Measurements from ENCODE around the gene SUCLG2. TPM values are rescaled to one million over a fixed set of nuclear protein-coding genes. Genes with fewer than 3 reads are reported as not detected.

The SUCLG2 gene
- polyA plus RNA-seq, 2 of the 4 experiments (the other 2 are of a cell fraction), result 39.8 to 61.3 TPM

DNA sequence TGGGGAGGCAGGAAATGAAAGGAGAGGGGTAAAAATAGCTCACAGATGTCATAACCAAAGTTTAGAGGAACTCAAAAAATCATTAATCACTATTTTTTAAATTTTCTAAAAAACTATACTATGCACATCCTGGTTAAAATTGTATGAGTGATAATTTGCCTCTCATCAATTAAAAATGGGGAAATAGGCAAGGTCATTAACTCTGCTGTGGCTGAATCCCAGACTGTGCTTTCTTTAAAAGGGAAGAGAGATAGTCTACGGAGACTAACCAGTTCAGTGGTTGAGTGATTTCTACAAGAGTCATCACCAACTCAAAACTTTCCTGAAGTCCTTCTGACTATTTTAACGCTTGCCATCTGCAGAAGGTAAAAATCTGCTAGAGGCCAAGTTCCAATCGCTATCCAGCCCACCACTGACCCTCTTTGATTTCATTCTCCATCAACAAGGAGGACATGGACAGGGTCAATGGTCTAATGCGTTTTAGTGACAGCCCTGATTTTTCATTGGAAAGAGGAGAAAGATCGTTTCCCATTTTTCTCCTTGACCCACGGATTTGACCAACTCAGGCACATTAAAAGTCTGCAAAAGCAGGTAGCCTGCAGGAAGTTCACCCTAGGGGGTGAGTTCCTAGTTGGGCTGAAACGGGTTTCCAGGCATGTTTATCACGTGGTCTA, 850 bp downstream of the SUCLG2 start:
- peaks cover 7% of the 10 kb centered on the region; the same call in 2 of the 3 replicates for H3K9me3 ChIP-seq

DNA sequence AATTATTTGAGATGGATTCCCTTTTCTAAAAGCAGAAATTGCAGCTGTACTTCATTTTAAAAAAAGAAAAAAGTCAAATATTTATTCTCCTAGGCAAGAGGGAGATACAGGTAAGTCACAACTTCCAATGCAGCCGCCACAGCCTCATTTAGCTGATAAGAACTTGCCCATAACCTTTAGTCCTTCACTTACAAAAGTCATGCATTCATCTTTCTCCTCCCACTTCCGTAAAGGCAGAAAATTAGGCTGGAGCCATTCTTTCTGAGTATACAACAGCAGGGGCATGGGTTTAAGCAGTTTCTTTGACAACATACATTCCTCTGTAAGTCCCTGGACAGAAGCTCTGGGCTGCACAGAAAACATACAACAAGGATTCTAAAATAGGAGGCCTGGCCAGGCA, 4.3 kb downstream of the SUCLG2 start:
- no peaks in the 10 kb centered on the region for H3K9me3 ChIP-seq
- no peak for ATAC-seq
- H3K4me1 ChIP-seq, result peaks cover 76% of the 10 kb centered on the region
- ChIA-PET POLR2A (interaction anchor here (3.1 kb wide), 1 partner anchor 15 kb away, joined by 11 read pairs; no protein-coding TSS in a partner anchor), CTCF (no interaction called here)
- peak overlapping the region; percentile 79 for H3K4me2 ChIP-seq
- no peak for DNase-seq (ENCODE audit: low read depth in 1 of 2, low spot score in 1 of 2)
- TF ChIP-seq FOSB (CRISPR knock-in tag; IDR thresholded peaks at IDR 0.05), result no peak
- no peak for TF ChIP-seq MAFK (IDR thresholded peaks at IDR 0.05; ENCODE audit: partially characterized antibody)
- TF ChIP-seq MYC (IDR thresholded peaks at IDR 0.05; ENCODE audit: borderline replicate concordance, low read length), result no peak
- no peak for TF ChIP-seq CHD4 (IDR thresholded peaks at IDR 0.05; ENCODE audit: borderline replicate concordance)
- no peak for TF ChIP-seq EHMT2 (IDR thresholded peaks at IDR 0.05; ENCODE audit: low read depth)
- no peak for TF ChIP-seq JUN (IDR thresholded peaks at IDR 0.05)
- no peak for TF ChIP-seq TFCP2L1 (CRISPR knock-in tag; IDR thresholded peaks at IDR 0.05)
- TF ChIP-seq, protein P1, sequence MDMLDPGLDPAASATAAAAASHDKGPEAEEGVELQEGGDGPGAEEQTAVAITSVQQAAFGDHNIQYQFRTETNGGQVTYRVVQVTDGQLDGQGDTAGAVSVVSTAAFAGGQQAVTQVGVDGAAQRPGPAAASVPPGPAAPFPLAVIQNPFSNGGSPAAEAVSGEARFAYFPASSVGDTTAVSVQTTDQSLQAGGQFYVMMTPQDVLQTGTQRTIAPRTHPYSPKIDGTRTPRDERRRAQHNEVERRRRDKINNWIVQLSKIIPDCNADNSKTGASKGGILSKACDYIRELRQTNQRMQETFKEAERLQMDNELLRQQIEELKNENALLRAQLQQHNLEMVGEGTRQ (IDR thresholded peaks at IDR 0.05), result no peak
- no peak for TF ChIP-seq MAZ (IDR thresholded peaks at IDR 0.05; ENCODE audit: borderline replicate concordance, low read depth, low read length)
- TF ChIP-seq SREBF2 (IDR thresholded peaks at IDR 0.05), result no peak
- TF ChIP-seq RCOR1 (IDR thresholded peaks at IDR 0.05; ENCODE audit: low read depth, low read length), result no peak
- TF ChIP-seq RARB (CRISPR knock-in tag; IDR thresholded peaks at IDR 0.05), result no peak
- TF ChIP-seq, protein P2, sequence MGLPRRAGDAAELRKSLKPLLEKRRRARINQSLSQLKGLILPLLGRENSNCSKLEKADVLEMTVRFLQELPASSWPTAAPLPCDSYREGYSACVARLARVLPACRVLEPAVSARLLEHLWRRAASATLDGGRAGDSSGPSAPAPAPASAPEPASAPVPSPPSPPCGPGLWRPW (IDR thresholded peaks at IDR 0.05), result no peak
- TF ChIP-seq EP300 (IDR thresholded peaks at IDR 0.05), result no peak
- no peak for TF ChIP-seq CBX2 (IDR thresholded peaks at IDR 0.05; ENCODE audit: borderline replicate concordance, low read depth)
- no peak for TF ChIP-seq RFX5 (IDR thresholded peaks at IDR 0.05)
- TF ChIP-seq, protein P3, sequence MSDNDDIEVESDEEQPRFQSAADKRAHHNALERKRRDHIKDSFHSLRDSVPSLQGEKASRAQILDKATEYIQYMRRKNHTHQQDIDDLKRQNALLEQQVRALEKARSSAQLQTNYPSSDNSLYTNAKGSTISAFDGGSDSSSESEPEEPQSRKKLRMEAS (IDR thresholded peaks at IDR 0.05), result no peak
- TF ChIP-seq ESRRA (IDR thresholded peaks at IDR 0.05; ENCODE audit: borderline replicate concordance, low read length), result no peak
- no peak for FAIRE-seq
- WGBS (ENCODE audit: missing lambda C conversion rate), result 85% methylated on average over 2 of the region's 2 CpGs
- H3K4me3 ChIP-seq, result no peak overlapping the region
- H3K27ac ChIP-seq, result peak overlapping the region; percentile 97 to 100

More for the DNA sequence above, 850 bp downstream of the SUCLG2 start:
- H3K27ac ChIP-seq, result peak overlapping the region; percentile 97 to 100
- ChIA-PET CTCF (no interaction called here), POLR2A (interaction anchor here (1.4 kb wide), 1 partner anchor 18 kb away, joined by 5 read pairs; no protein-coding TSS in a partner anchor)
- H3K4me3 ChIP-seq, result peak overlapping the region; percentile 93
- FAIRE-seq, result no peak
- TF ChIP-seq, protein P3 (IDR thresholded peaks at IDR 0.05), result peak; percentile 59
- TF ChIP-seq SREBF2 (IDR thresholded peaks at IDR 0.05), result no peak
- H3K4me1 ChIP-seq, result peaks cover 49% of the 10 kb centered on the region
- peak; percentile 25 to 40 for ATAC-seq
- 2% methylated on average over 8 of the region's 8 CpGs for WGBS (ENCODE audit: missing lambda C conversion rate)
- no peak for DNase-seq (ENCODE audit: low read depth in 1 of 2, low spot score in 1 of 2)
- H3K4me2 ChIP-seq, result peak overlapping the region; percentile 90

DNA sequence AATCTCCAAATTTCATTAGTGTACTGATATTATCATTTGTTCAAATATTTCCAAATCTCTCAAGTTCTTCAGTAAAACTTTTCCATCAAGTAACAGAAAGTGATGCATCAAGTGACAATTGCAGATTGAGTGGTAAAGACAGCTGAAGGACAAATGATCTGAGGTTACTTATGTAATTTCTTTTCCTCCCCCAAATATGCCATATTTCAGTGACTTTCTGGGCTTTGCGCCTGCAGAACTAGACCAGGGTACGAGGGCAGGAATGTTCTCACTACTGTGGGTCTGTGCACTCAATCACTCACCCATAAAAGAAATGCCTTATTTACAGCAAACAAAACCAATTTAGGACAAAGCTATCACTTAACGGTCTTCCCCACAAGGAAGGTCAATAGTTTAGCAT, 4.7 kb downstream of the SUCLG2 start:
- FAIRE-seq (no peak), ATAC-seq (no peak), DNase-seq (ENCODE audit: low read depth in 1 of 2, low spot score in 1 of 2) (no peak)
- no peaks in the 10 kb centered on the region for H3K9me3 ChIP-seq
- 49% methylated on average over 3 of the region's 3 CpGs for WGBS (ENCODE audit: missing lambda C conversion rate)
- TF ChIP-seq BHLHE40 (IDR thresholded peaks at IDR 0.05; ENCODE audit: low read depth, low read length) (no peak), EP300 (IDR thresholded peaks at IDR 0.05) (no peak), TFCP2L1 (CRISPR knock-in tag; IDR thresholded peaks at IDR 0.05) (no peak), MYC (IDR thresholded peaks at IDR 0.05; ENCODE audit: borderline replicate concordance, low read length) (no peak)
- TF ChIP-seq, protein P4, sequence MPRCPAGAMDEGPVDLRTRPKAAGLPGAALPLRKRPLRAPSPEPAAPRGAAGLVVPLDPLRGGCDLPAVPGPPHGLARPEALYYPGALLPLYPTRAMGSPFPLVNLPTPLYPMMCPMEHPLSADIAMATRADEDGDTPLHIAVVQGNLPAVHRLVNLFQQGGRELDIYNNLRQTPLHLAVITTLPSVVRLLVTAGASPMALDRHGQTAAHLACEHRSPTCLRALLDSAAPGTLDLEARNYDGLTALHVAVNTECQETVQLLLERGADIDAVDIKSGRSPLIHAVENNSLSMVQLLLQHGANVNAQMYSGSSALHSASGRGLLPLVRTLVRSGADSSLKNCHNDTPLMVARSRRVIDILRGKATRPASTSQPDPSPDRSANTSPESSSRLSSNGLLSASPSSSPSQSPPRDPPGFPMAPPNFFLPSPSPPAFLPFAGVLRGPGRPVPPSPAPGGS (IDR thresholded peaks at IDR 0.05), result no peak
- TF ChIP-seq, protein P5, sequence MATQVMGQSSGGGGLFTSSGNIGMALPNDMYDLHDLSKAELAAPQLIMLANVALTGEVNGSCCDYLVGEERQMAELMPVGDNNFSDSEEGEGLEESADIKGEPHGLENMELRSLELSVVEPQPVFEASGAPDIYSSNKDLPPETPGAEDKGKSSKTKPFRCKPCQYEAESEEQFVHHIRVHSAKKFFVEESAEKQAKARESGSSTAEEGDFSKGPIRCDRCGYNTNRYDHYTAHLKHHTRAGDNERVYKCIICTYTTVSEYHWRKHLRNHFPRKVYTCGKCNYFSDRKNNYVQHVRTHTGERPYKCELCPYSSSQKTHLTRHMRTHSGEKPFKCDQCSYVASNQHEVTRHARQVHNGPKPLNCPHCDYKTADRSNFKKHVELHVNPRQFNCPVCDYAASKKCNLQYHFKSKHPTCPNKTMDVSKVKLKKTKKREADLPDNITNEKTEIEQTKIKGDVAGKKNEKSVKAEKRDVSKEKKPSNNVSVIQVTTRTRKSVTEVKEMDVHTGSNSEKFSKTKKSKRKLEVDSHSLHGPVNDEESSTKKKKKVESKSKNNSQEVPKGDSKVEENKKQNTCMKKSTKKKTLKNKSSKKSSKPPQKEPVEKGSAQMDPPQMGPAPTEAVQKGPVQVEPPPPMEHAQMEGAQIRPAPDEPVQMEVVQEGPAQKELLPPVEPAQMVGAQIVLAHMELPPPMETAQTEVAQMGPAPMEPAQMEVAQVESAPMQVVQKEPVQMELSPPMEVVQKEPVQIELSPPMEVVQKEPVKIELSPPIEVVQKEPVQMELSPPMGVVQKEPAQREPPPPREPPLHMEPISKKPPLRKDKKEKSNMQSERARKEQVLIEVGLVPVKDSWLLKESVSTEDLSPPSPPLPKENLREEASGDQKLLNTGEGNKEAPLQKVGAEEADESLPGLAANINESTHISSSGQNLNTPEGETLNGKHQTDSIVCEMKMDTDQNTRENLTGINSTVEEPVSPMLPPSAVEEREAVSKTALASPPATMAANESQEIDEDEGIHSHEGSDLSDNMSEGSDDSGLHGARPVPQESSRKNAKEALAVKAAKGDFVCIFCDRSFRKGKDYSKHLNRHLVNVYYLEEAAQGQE (IDR thresholded peaks at IDR 0.05), result no peak
- TF ChIP-seq, protein P1 (IDR thresholded peaks at IDR 0.05), result no peak
- peak overlapping the region; percentile 97 to 100 for H3K27ac ChIP-seq
- H3K4me3 ChIP-seq, result no peak overlapping the region
- H3K4me1 ChIP-seq, result peaks cover 80% of the 10 kb centered on the region
- CTCF ChIA-PET, result no interaction called here
- peak overlapping the region; percentile 79 for H3K4me2 ChIP-seq
- POLR2A ChIA-PET, result interaction anchor here (3.1 kb wide), 1 partner anchor 14 kb away, joined by 11 read pairs; no protein-coding TSS in a partner anchor
